BE2C (cell line): ENCODE measurements around the gene MOG.

ENCODE experiments used
- DNase-seq: peaks from one replicate; pipeline ENCODE4 v3.0.0-alpha.2; 2020
- H3K27me3 ChIP-seq: fragments of 250-450 bp; sonication (Bioruptor Pico); 2 replicates; pipeline ENCODE4 v1.5.1; 2020; ENCODE audit warnings: mild to moderate bottlenecking
- H3K36me3 ChIP-seq: fragments of 250-450 bp; sonication (Bioruptor Pico); 2 replicates; pipeline ENCODE4 v1.5.1; 2020; ENCODE audit warnings: mild to moderate bottlenecking
- H3K4me1 ChIP-seq: fragments of 250-450 bp; sonication (Bioruptor Pico); 2 replicates; pipeline ENCODE4 v1.5.1; 2020
- H3K4me3 ChIP-seq: 2 replicates; pipeline ENCODE4 v1.5.1; 2011; ENCODE audit warnings: low read depth, low read length
- H3K9me3 ChIP-seq: fragments of 250-450 bp; sonication (Bioruptor Pico); 2 replicates; pipeline ENCODE4 v1.5.1; 2020
- TF ChIP-seq, protein P1 (sequence below): IDR thresholded peaks from 2 replicates; pipeline ENCODE4 v1.5.1; 2012; ENCODE audit warnings: mild to moderate bottlenecking, low read depth, low read length

Gene MOG

DNA sequence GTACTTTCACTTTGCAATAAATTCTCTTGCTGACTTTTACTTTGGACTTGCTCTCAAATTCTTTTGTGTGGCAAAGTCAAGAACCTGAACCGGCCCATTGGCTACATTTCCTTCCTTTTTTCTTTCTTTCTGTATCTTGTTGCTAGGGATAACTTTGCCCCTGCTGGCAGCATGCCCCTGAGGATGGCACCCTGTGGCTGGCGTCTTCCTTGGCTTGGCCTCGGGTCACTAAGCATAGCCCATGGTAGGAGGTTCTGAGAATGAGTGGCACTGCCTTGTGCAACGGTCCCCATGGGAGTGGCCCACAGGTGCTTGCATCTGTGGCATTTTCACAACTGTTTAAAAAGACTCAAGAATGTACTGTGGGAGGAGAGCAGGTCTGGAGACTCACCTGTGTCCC, 52.3 kb downstream of the MOG start:
- Histone ChIP-seq H3K4me3 (no peak overlapping the region), H3K27me3 (peaks cover 15% of the 10 kb centered on the region), H3K9me3 (no peaks in the 10 kb centered on the region)

GRCh38 chr6:29710281-29710941, 53.5 kb downstream of the MOG start:
- Histone ChIP-seq H3K9me3 (no peaks in the 10 kb centered on the region), H3K27me3 (peaks cover 15% of the 10 kb centered on the region; the same call in 1 of the 2 replicates), H3K4me3 (no peak overlapping the region), H3K4me1 (no peaks in the 10 kb centered on the region), H3K36me3 (no peaks in the 10 kb centered on the region)
- TF ChIP-seq, protein P1, sequence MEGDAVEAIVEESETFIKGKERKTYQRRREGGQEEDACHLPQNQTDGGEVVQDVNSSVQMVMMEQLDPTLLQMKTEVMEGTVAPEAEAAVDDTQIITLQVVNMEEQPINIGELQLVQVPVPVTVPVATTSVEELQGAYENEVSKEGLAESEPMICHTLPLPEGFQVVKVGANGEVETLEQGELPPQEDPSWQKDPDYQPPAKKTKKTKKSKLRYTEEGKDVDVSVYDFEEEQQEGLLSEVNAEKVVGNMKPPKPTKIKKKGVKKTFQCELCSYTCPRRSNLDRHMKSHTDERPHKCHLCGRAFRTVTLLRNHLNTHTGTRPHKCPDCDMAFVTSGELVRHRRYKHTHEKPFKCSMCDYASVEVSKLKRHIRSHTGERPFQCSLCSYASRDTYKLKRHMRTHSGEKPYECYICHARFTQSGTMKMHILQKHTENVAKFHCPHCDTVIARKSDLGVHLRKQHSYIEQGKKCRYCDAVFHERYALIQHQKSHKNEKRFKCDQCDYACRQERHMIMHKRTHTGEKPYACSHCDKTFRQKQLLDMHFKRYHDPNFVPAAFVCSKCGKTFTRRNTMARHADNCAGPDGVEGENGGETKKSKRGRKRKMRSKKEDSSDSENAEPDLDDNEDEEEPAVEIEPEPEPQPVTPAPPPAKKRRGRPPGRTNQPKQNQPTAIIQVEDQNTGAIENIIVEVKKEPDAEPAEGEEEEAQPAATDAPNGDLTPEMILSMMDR: no peak
- no peak for DNase-seq

More for the DNA sequence above, 52.3 kb downstream of the MOG start:
- Histone ChIP-seq H3K4me1 (no peaks in the 10 kb centered on the region), H3K36me3 (no peaks in the 10 kb centered on the region)
- TF ChIP-seq, protein P1: no peak
- no peak for DNase-seq

DNA sequence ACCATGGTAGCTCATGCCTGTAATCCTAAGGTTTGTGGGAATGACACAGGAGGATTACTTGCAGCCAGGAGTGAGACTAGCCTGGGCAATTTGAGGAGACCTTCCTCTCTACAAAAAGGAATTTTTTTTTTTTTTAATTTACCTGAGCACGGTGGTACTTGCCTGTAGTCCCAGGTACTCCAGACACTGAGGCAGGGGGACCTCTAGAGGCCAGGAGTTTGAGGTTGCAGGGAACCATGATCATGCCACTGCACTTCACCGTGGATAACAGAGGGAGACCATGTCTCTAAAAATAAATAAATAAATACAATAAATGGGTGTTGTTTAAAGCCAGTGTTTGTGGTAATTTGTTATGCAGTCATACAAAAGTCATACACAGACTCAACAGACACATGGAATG, 64.0 kb downstream of the MOG start:
- no peak for DNase-seq
- H3K9me3 ChIP-seq: peaks cover 3% of the 10 kb centered on the region; the same call in 1 of the 2 replicates
- TF ChIP-seq, protein P1: no peak
- H3K36me3 ChIP-seq: no peaks in the 10 kb centered on the region
- no peak overlapping the region for H3K4me3 ChIP-seq
- peaks cover 9% of the 10 kb centered on the region for H3K27me3 ChIP-seq
- no peaks in the 10 kb centered on the region for H3K4me1 ChIP-seq
